ENCODE results near the gene RERE.

DNA sequence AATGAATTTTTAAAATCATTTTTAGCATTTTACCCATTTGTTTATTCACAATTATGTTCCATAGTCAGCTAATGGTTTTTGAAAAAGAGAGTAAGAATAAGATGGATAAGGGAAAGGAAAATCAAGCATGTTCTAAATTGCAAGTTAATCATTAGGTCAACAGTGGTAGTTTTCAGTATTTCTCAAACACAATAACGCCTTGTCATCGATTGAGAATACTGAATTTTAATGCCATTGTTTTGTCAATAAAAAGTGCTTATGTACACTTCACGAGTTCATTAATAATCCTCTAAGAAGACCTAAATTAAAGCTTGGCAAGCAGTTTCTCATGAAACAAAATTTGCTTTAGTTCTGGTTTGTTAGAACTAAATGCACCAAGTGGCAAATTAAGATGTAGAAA is 100.3 kb downstream of the RERE start:
- TF ChIP-seq, protein P1, sequence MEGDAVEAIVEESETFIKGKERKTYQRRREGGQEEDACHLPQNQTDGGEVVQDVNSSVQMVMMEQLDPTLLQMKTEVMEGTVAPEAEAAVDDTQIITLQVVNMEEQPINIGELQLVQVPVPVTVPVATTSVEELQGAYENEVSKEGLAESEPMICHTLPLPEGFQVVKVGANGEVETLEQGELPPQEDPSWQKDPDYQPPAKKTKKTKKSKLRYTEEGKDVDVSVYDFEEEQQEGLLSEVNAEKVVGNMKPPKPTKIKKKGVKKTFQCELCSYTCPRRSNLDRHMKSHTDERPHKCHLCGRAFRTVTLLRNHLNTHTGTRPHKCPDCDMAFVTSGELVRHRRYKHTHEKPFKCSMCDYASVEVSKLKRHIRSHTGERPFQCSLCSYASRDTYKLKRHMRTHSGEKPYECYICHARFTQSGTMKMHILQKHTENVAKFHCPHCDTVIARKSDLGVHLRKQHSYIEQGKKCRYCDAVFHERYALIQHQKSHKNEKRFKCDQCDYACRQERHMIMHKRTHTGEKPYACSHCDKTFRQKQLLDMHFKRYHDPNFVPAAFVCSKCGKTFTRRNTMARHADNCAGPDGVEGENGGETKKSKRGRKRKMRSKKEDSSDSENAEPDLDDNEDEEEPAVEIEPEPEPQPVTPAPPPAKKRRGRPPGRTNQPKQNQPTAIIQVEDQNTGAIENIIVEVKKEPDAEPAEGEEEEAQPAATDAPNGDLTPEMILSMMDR (IDR thresholded peaks at IDR 0.05): no peak
- TF ChIP-seq POLR2AphosphoS5 (IDR thresholded peaks at IDR 0.05; ENCODE audit: low read depth, low read length): no peak

Measured in Panc1 (cell line).